ENCODE results near the gene AMMECR1L.

DNA sequence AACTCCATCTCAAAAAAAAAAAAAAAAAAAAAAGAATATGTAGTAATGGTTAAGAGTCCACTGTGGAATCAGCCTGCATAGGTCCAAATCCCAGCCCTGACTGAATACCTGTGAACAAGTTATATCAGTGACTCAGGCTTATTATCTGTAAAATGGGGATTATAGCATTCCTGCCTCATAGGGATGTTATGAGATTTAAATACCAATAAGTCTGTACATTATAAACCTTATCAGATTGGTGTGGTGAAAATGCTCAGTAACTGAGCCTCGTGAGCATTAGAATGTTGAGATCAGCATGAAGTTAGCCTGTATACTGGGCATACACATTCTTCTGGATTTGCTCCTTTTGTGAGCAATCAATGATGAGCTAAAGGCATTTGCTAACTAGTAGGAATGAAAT is 3.0 kb upstream of the AMMECR1L start:
- TF ChIP-seq, protein P1, sequence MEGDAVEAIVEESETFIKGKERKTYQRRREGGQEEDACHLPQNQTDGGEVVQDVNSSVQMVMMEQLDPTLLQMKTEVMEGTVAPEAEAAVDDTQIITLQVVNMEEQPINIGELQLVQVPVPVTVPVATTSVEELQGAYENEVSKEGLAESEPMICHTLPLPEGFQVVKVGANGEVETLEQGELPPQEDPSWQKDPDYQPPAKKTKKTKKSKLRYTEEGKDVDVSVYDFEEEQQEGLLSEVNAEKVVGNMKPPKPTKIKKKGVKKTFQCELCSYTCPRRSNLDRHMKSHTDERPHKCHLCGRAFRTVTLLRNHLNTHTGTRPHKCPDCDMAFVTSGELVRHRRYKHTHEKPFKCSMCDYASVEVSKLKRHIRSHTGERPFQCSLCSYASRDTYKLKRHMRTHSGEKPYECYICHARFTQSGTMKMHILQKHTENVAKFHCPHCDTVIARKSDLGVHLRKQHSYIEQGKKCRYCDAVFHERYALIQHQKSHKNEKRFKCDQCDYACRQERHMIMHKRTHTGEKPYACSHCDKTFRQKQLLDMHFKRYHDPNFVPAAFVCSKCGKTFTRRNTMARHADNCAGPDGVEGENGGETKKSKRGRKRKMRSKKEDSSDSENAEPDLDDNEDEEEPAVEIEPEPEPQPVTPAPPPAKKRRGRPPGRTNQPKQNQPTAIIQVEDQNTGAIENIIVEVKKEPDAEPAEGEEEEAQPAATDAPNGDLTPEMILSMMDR (IDR thresholded peaks at IDR 0.05) = no peak
- TF ChIP-seq USF2 (IDR thresholded peaks at IDR 0.05) (no peak), KDM1A (IDR thresholded peaks at IDR 0.05; ENCODE audit: low read depth) (no peak), SMC3 (IDR thresholded peaks at IDR 0.05) (no peak), POLR2A (IDR thresholded peaks at IDR 0.05; ENCODE audit: low read length) (no peak), POLR2AphosphoS2 (conservative IDR thresholded peaks at IDR 0.05; ENCODE audit: low read length) (no peak), EHMT2 (IDR thresholded peaks at IDR 0.05; ENCODE audit: low read depth) (no peak)
